HEK293 (cell line): Measurements from ENCODE around the gene SCTR.

Source experiments
- CTCF ChIA-PET: fragments of 350-600 bp; formaldehyde crosslinking; extraction: SDS; loops from one replicate; lab custom pipeline; 2021; ENCODE audit warnings: antibody characterized with exemption; lab: Yijun Ruan, JAX
- POLR2A ChIA-PET: fragments of 300-600 bp; formaldehyde crosslinking; extraction: SDS; loops from one replicate; lab custom pipeline; 2020; ENCODE audit warnings: antibody characterized with exemption, inconsistent platforms; lab: Yijun Ruan, JAX
- H3K27ac ChIP-seq: fragments of 200-500 bp; sonication (Bioruptor generic); 2 replicates; pipeline ENCODE4 v1.5.1; 2014; ENCODE audit warnings: low read depth, low read length, control low read depth, inconsistent platforms; ENCODE audit errors: extremely low read depth
- H3K36me3 ChIP-seq, 2 experiments: fragments of 200-500 bp in 1 of 2; sonication (Bioruptor generic) in 1 of 2; 1 replicate in 1 of 2; 2 replicates in 1 of 2; pipeline ENCODE4 v1.5.1; 2014 to 2017; ENCODE audit warnings: inconsistent platforms in 2 of 2, low read length in 2 of 2; ENCODE audit not compliant: control insufficient read depth in 2 of 2, insufficient read depth in 1 of 2
- H3K4me1 ChIP-seq: fragments of 200-500 bp; sonication (Bioruptor generic); 2 replicates; pipeline ENCODE4 v1.5.1; 2014; ENCODE audit warnings: mild to moderate bottlenecking, low read length, inconsistent platforms; ENCODE audit not compliant: control insufficient read depth, insufficient read depth
- H3K4me3 ChIP-seq: 2 replicates; pipeline ENCODE4 v1.5.1; 2011; ENCODE audit warnings: low read depth, mild to moderate bottlenecking, control low read depth, low read length, moderate library complexity
- H3K9me3 ChIP-seq: fragments of 200-500 bp; sonication (Bioruptor generic); 2 replicates; pipeline ENCODE4 v1.5.1; 2014; ENCODE audit warnings: low read depth, low read length, inconsistent platforms; ENCODE audit not compliant: control insufficient read depth, insufficient read depth
- EGR2 ChIP-seq: fragments of 450-650 bp; formaldehyde crosslinking; IDR thresholded peaks from 2 replicates; pipeline ENCODE4 v1.5.1; 2016; ENCODE audit warnings: low read depth, missing biosample characterization, missing genetic modification characterization
- GLIS2 ChIP-seq: fragments of 450-650 bp; formaldehyde crosslinking; IDR thresholded peaks from 2 replicates; pipeline ENCODE4 v1.5.1; 2016; ENCODE audit warnings: missing biosample characterization, missing genetic modification characterization
- INSM2 ChIP-seq: fragments of 450-650 bp; formaldehyde crosslinking; IDR thresholded peaks from 2 replicates; pipeline ENCODE4 v1.5.1; 2016; ENCODE audit warnings: missing biosample characterization, missing genetic modification characterization
- PRDM6 ChIP-seq: fragments of 450-650 bp; formaldehyde crosslinking; IDR thresholded peaks from 2 replicates; pipeline ENCODE4 v1.5.1; 2017; ENCODE audit warnings: missing biosample characterization, missing genetic modification characterization
- SCRT1 ChIP-seq: fragments of 450-650 bp; formaldehyde crosslinking; IDR thresholded peaks from 2 replicates; pipeline ENCODE4 v1.5.1; 2016; ENCODE audit warnings: missing biosample characterization, missing genetic modification characterization, borderline replicate concordance
- YY1 ChIP-seq: fragments of 450-650 bp; formaldehyde crosslinking; IDR thresholded peaks from 2 replicates; pipeline ENCODE4 v1.5.1; 2018; ENCODE audit warnings: missing biosample characterization, missing genetic modification characterization
- ZBTB10 ChIP-seq: fragments of 450-650 bp; formaldehyde crosslinking; IDR thresholded peaks from 2 replicates; pipeline ENCODE4 v1.5.1; 2016; ENCODE audit warnings: missing biosample characterization, missing genetic modification characterization
- ZFHX2 ChIP-seq: fragments of 450-650 bp; formaldehyde crosslinking; conservative IDR thresholded peaks from 2 replicates; pipeline ENCODE4 v1.5.1; 2016; ENCODE audit warnings: missing biosample characterization, missing genetic modification characterization
- ZIC2 ChIP-seq: fragments of 450-650 bp; formaldehyde crosslinking; IDR thresholded peaks from 2 replicates; pipeline ENCODE4 v1.5.1; 2016; ENCODE audit warnings: missing biosample characterization, missing genetic modification characterization
- ZNF16 ChIP-seq: fragments of 450-650 bp; formaldehyde crosslinking; IDR thresholded peaks from 2 replicates; pipeline ENCODE4 v1.5.1; 2016; ENCODE audit warnings: low read depth, missing biosample characterization, missing genetic modification characterization
- ZNF24 ChIP-seq: fragments of 450-650 bp; formaldehyde crosslinking; IDR thresholded peaks from 2 replicates; pipeline ENCODE4 v1.5.1; 2016; ENCODE audit warnings: missing biosample characterization, missing genetic modification characterization
- ZNF423 ChIP-seq: fragments of 450-650 bp; formaldehyde crosslinking; IDR thresholded peaks from 2 replicates; pipeline ENCODE4 v1.5.1; 2016; ENCODE audit warnings: missing biosample characterization, missing genetic modification characterization
- ZNF449 ChIP-seq: fragments of 450-650 bp; formaldehyde crosslinking; IDR thresholded peaks from 2 replicates; pipeline ENCODE4 v1.5.1; 2017; ENCODE audit warnings: missing biosample characterization, mild to moderate bottlenecking, missing genetic modification characterization, moderate library complexity
- ZNF544 ChIP-seq: fragments of 450-650 bp; formaldehyde crosslinking; IDR thresholded peaks from 2 replicates; pipeline ENCODE4 v1.5.0; 2017; ENCODE audit warnings: missing biosample characterization, missing genetic modification characterization
- ZNF548 ChIP-seq: fragments of 450-650 bp; formaldehyde crosslinking; IDR thresholded peaks from 2 replicates; pipeline ENCODE4 v1.5.1; 2016; ENCODE audit warnings: missing biosample characterization, missing genetic modification characterization
- ZNF549 ChIP-seq: fragments of 450-650 bp; IDR thresholded peaks from 2 replicates; pipeline ENCODE4 v1.5.1; 2018; ENCODE audit warnings: missing biosample characterization, missing genetic modification characterization, mild to moderate bottlenecking, inconsistent platforms, moderate library complexity
- ZNF571 ChIP-seq: fragments of 450-650 bp; formaldehyde crosslinking; IDR thresholded peaks from 2 replicates; pipeline ENCODE4 v1.5.0; 2017; ENCODE audit warnings: missing biosample characterization, missing genetic modification characterization
- ZNF596 ChIP-seq: fragments of 450-650 bp; IDR thresholded peaks from 2 replicates; pipeline ENCODE4 v1.5.0; 2018; ENCODE audit warnings: missing biosample characterization, mild to moderate bottlenecking, missing genetic modification characterization, moderate library complexity
- ZNF629 ChIP-seq: fragments of 450-650 bp; formaldehyde crosslinking; IDR thresholded peaks from 2 replicates; pipeline ENCODE4 v1.5.1; 2017; ENCODE audit warnings: missing biosample characterization, missing genetic modification characterization
- ZNF639 ChIP-seq: fragments of 450-650 bp; formaldehyde crosslinking; IDR thresholded peaks from 2 replicates; pipeline ENCODE4 v1.5.1; 2016; ENCODE audit warnings: missing biosample characterization, missing genetic modification characterization
- ZNF664 ChIP-seq: fragments of 450-650 bp; formaldehyde crosslinking; IDR thresholded peaks from 2 replicates; pipeline ENCODE4 v1.5.1; 2016; ENCODE audit warnings: missing biosample characterization, missing genetic modification characterization
- ZSCAN30 ChIP-seq: fragments of 450-650 bp; IDR thresholded peaks from 2 replicates; pipeline ENCODE4 v1.5.1; 2018; ENCODE audit warnings: missing biosample characterization, mild to moderate bottlenecking, missing genetic modification characterization, moderate library complexity
- ZSCAN5A ChIP-seq: fragments of 450-650 bp; formaldehyde crosslinking; IDR thresholded peaks from 2 replicates; pipeline ENCODE4 v1.5.1; 2016; ENCODE audit warnings: missing biosample characterization, missing genetic modification characterization

Gene SCTR

GRCh38 chr2:119451336-119452050, 72.8 kb downstream of the SCTR start:
- H3K36me3 ChIP-seq = no peaks in the 10 kb centered on the region
- H3K4me1 ChIP-seq = no peaks in the 10 kb centered on the region
- no peak for TF ChIP-seq ZNF544 (tag by site-specific recombination)
- TF ChIP-seq ZNF629 (tag by site-specific recombination) = no peak
- TF ChIP-seq ZNF571 (tag by site-specific recombination) = no peak
- no peak for TF ChIP-seq ZNF24
- no peak for TF ChIP-seq ZNF549 (tag by site-specific recombination)
- peak; percentile 47; the same call in 1 of the 2 replicates for TF ChIP-seq ZIC2
- no peak for TF ChIP-seq ZNF664 (tag by site-specific recombination)
- TF ChIP-seq INSM2 (tag by site-specific recombination) = no peak
- TF ChIP-seq YY1 = no peak
- no peak for TF ChIP-seq PRDM6 (tag by site-specific recombination)
- TF ChIP-seq ZNF596 (tag by site-specific recombination) = no peak
- no peak for TF ChIP-seq ZNF548
- TF ChIP-seq SCRT1 (tag by site-specific recombination) = no peak
- no peak for TF ChIP-seq ZNF449 (tag by site-specific recombination)
- TF ChIP-seq ZNF639 (tag by site-specific recombination) = no peak
- TF ChIP-seq ZBTB10 (tag by site-specific recombination) = no peak
- no peak for TF ChIP-seq GLIS2 (tag by site-specific recombination)
- TF ChIP-seq ZNF423 = no peak
- no peak for TF ChIP-seq ZSCAN5A (tag by site-specific recombination)
- TF ChIP-seq EGR2 = peak; percentile 40; the same call in 1 of the 2 replicates
- TF ChIP-seq ZSCAN30 (tag by site-specific recombination) = no peak
- TF ChIP-seq ZNF16 (tag by site-specific recombination) = no peak
- peak; percentile 54; the same call in 1 of the 2 replicates for TF ChIP-seq ZFHX2 (tag by site-specific recombination)
- TF ChIP-seq, all 188 proteins: peak for 3
- Histone ChIP-seq H3K4me3 (no peak overlapping the region), H3K27ac (no peak overlapping the region), H3K9me3 (no peaks in the 10 kb centered on the region)
- POLR2A ChIA-PET = no interaction called here
- CTCF ChIA-PET = interaction anchor here (0.6 to 2.2 kb wide), 4 partner anchors 25 to 570 kb away, joined by 3 to 7 read pairs (median 3); no protein-coding TSS in a partner anchor
